Measurements from ENCODE around the gene HNRNPH2.

HNRNPH2 gene

DNA sequence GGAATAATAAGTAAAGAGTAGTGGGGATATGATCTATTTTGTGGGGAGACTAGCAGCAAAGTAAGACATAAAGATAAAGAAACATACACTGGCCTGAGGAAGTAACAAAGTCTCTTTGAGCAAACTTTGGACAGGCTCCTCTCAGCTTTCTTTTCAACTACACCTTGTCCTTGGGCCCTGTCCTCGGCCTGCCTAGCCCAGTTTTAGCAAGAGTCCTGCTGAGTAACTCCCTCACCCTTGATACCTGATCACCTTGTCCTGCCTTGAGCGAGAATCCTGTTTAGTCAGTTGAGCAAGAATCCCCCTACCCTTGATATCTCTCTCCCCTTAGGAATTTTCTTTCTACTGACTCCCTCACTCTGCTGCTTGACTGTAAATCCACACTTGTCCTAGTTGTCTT is 11.5 kb downstream of the HNRNPH2 start:
- peak overlapping the region in 1 of 2 donors; percentile 60 for H3K4me3 ChIP-seq (ENCODE audit: low read depth in 1 of 2, low read length in 2 of 2)
- peaks cover 0 to 3% of the 10 kb centered on the region in 2 donors for H3K36me3 ChIP-seq (ENCODE audit: control insufficient read depth in 1 of 2, insufficient read depth in 2 of 2, low read length in 2 of 2)
- no peaks in the 10 kb centered on the region for H3K27me3 ChIP-seq (ENCODE audit: low read depth, low read length)
- H3K9me3 ChIP-seq (ENCODE audit: control insufficient read depth in 1 of 2, low read length in 2 of 2): no peaks in the 10 kb centered on the region
- H3K27ac ChIP-seq (ENCODE audit: low read length): no peak overlapping the region
- peaks cover 10 to 15% of the 10 kb centered on the region in 2 donors for H3K4me1 ChIP-seq (ENCODE audit: control insufficient read depth in 1 of 2, insufficient read depth in 2 of 2, low read length in 2 of 2)

DNA sequence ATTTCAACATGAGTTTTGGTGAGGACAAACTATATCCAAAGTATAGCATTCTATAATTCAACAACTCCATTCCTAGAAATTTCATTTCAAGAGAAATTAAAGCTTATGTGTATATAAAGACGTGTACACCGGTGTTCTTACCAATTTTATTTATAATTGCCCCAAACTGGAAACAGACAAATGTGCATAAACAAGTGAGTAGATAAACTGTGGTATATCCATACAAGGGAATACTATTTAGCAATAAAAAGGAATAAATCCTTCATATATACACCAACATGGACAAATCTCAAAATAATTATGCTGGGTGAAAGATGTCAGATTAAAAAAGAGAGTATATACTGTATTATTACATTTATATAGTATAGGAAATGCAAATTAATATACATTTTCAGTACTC is 19.9 kb downstream of the HNRNPH2 start:
- Histone ChIP-seq H3K36me3 (ENCODE audit: control insufficient read depth in 1 of 2, insufficient read depth in 2 of 2, low read length in 2 of 2) (peaks cover 0 to 38% of the 10 kb centered on the region in 2 donors), H3K27me3 (ENCODE audit: low read depth, low read length) (no peaks in the 10 kb centered on the region), H3K4me1 (ENCODE audit: control insufficient read depth in 1 of 2, insufficient read depth in 2 of 2, low read length in 2 of 2) (peaks cover 0 to 6% of the 10 kb centered on the region in 2 donors), H3K4me3 (ENCODE audit: low read depth in 1 of 2, low read length in 2 of 2) (no peak overlapping the region), H3K27ac (ENCODE audit: low read length) (no peak overlapping the region), H3K9me3 (ENCODE audit: control insufficient read depth in 1 of 2, low read length in 2 of 2) (no peaks in the 10 kb centered on the region)

DNA sequence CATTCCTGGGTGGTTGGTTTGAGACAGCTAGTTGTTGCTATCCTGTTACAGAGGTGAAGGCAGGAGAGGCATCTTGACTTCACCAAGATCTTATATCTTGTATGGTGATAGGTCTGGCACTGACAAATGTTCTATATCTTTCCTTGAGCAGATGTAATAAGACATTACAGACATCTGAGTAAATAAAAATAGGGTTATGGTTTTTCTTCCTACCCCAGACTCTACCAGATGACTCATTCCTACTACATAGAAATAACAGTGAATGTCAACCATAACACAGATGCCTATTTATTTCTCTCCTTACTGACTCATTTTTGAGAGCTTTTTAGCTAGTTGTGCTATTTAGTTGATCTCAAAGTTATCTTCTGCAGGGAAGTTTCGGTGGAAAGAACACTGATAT is 21.9 kb downstream of the HNRNPH2 start:
- Histone ChIP-seq H3K27ac (ENCODE audit: low read length) (no peak overlapping the region), H3K4me3 (ENCODE audit: low read depth in 1 of 2, low read length in 2 of 2) (no peak overlapping the region), H3K4me1 (ENCODE audit: control insufficient read depth in 1 of 2, insufficient read depth in 2 of 2, low read length in 2 of 2) (peaks cover 0 to 6% of the 10 kb centered on the region in 2 donors), H3K9me3 (ENCODE audit: control insufficient read depth in 1 of 2, low read length in 2 of 2) (no peaks in the 10 kb centered on the region), H3K27me3 (ENCODE audit: low read depth, low read length) (no peaks in the 10 kb centered on the region), H3K36me3 (ENCODE audit: control insufficient read depth in 1 of 2, insufficient read depth in 2 of 2, low read length in 2 of 2) (peaks cover 3 to 31% of the 10 kb centered on the region in 2 donors)

DNA sequence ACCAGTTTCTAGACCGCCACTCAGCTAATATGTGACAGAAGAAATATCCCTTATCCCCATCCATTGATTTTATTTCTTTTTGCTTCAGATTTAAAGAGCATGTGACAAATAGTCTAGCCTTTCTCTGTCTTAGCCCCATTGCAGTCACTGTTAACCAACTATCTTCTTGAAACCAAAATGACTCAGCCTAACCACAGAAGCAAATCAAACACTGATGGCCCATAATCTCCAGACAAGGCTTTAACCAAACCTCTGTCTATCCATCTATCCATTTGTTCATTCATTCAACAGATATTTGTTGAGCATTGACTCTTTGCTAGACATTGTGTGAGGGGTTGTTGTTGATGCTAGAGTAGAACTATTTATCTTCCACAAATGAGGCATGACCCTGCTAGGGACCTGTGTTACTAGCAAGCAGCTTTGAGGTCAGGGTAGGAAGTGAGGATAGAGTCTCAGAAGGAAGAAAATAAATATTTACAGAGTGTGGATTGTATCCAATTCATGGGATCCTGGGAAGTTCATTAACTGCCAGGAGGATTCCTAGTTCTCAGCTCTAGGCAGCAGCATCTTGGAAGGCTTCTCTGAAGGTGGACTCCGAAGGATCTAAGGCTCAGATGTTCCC is 22.5 kb downstream of the HNRNPH2 start:
- Histone ChIP-seq H3K4me3 (ENCODE audit: low read depth in 1 of 2, low read length in 2 of 2) (no peak overlapping the region), H3K9me3 (ENCODE audit: control insufficient read depth in 1 of 2, low read length in 2 of 2) (no peaks in the 10 kb centered on the region), H3K36me3 (ENCODE audit: control insufficient read depth in 1 of 2, insufficient read depth in 2 of 2, low read length in 2 of 2) (peaks cover 3 to 31% of the 10 kb centered on the region in 2 donors), H3K27me3 (ENCODE audit: low read depth, low read length) (no peaks in the 10 kb centered on the region), H3K4me1 (ENCODE audit: control insufficient read depth in 1 of 2, insufficient read depth in 2 of 2, low read length in 2 of 2) (peaks cover 0 to 6% of the 10 kb centered on the region in 2 donors), H3K27ac (ENCODE audit: low read length) (no peak overlapping the region)

DNA sequence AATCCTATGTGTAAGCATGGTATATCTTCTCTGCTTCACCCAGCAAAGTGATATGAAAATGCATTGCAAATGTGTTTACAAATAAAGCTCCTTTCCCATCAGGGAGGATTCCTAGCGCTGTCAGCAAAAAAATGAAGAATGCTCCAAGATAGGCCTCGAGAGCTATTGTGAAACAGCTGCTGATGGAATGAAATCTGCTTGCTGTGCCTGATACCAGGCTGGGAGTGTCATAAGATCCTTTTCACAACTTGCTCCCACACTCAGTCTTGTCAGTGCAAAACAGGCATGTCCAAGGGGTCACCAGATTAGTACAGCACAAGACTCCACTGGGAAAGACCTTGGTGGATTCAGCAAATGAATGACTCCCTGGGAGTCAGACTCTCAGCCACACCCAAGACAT is 34.1 kb downstream of the HNRNPH2 start:
- no peak overlapping the region for H3K4me3 ChIP-seq (ENCODE audit: low read depth in 1 of 2, low read length in 2 of 2)
- no peaks in the 10 kb centered on the region for H3K27me3 ChIP-seq (ENCODE audit: low read depth, low read length)
- H3K4me1 ChIP-seq (ENCODE audit: control insufficient read depth in 1 of 2, insufficient read depth in 2 of 2, low read length in 2 of 2): no peaks in the 10 kb centered on the region
- H3K36me3 ChIP-seq (ENCODE audit: control insufficient read depth in 1 of 2, insufficient read depth in 2 of 2, low read length in 2 of 2): peaks cover 12 to 30% of the 10 kb centered on the region in 2 donors
- H3K9me3 ChIP-seq (ENCODE audit: control insufficient read depth in 1 of 2, low read length in 2 of 2): no peaks in the 10 kb centered on the region
- H3K27ac ChIP-seq (ENCODE audit: low read length): no peak overlapping the region

DNA sequence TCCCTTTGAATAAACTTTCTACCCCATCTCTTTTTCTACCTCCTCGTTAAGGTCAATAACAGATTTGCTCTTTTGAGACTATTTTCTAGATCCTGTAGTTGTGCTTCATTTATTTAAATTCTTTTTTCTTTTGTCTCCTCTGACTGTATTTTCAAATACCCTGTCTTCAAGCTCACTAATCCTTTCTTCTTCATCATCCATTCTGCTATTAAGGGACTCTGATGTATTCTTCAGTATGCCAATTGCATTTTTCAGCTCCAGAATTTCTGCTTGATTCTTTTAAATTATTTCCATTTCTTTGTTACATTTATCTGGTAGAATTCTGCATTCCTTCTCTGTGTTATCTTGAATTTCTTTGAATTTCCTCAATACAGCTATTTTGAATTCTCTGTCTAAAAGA is 41.3 kb downstream of the HNRNPH2 start:
- Histone ChIP-seq H3K36me3 (ENCODE audit: control insufficient read depth in 1 of 2, insufficient read depth in 2 of 2, low read length in 2 of 2) (peaks cover 4 to 7% of the 10 kb centered on the region in 2 donors), H3K9me3 (ENCODE audit: control insufficient read depth in 1 of 2, low read length in 2 of 2) (no peaks in the 10 kb centered on the region), H3K4me3 (ENCODE audit: low read depth in 1 of 2, low read length in 2 of 2) (no peak overlapping the region), H3K27ac (ENCODE audit: low read length) (no peak overlapping the region), H3K27me3 (ENCODE audit: low read depth, low read length) (no peaks in the 10 kb centered on the region), H3K4me1 (ENCODE audit: control insufficient read depth in 1 of 2, insufficient read depth in 2 of 2, low read length in 2 of 2) (peaks cover 0 to 11% of the 10 kb centered on the region in 2 donors)

DNA sequence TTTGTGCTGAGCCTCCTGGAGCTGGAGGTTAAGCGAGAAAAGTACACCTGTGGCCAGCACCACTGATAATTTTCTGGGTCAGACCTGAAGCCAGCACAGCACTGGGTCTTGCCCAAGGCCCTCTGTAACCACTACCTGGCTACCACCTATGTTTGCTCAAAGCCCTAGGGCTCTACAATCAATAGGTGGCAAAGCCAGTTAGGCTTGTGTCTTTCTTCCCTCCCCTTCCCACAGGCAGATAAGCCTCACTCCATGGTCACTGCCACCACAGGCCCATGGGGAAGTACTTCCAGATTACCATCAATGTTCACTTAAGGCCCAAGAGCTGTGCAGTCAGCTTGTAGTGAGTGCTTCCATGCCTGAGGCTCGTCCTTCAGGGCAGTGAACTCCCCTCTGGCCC is 42.1 kb downstream of the HNRNPH2 start:
- H3K27me3 ChIP-seq (ENCODE audit: low read depth, low read length): no peaks in the 10 kb centered on the region
- no peak overlapping the region for H3K27ac ChIP-seq (ENCODE audit: low read length)
- peaks cover 4% of the 10 kb centered on the region in 2 donors for H3K36me3 ChIP-seq (ENCODE audit: control insufficient read depth in 1 of 2, insufficient read depth in 2 of 2, low read length in 2 of 2)
- peaks cover 0 to 11% of the 10 kb centered on the region in 2 donors for H3K4me1 ChIP-seq (ENCODE audit: control insufficient read depth in 1 of 2, insufficient read depth in 2 of 2, low read length in 2 of 2)
- H3K4me3 ChIP-seq (ENCODE audit: low read depth in 1 of 2, low read length in 2 of 2): no peak overlapping the region
- no peaks in the 10 kb centered on the region for H3K9me3 ChIP-seq (ENCODE audit: control insufficient read depth in 1 of 2, low read length in 2 of 2)

DNA sequence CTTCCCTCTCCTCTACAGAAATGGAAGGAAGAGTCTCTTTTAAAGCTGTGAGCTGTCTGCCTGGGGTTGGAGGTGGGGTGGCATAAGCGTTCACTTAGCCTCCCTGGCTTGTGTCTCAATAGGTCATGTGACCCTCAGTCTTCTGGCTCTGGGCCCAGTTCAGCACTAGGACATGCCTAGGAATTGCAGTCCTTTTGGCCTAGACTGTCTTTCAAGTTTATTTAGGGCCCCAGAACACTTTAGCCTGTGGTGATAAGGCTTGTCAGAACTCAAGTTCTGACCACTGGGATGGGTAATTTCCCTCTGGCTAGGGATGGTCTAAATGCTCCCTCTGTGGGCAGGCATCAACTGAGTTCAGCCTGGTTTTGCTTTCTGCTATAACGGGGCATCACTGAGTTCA is 42.9 kb downstream of the HNRNPH2 start:
- no peak overlapping the region for H3K4me3 ChIP-seq (ENCODE audit: low read depth in 1 of 2, low read length in 2 of 2)
- peaks cover 0 to 4% of the 10 kb centered on the region in 2 donors for H3K36me3 ChIP-seq (ENCODE audit: control insufficient read depth in 1 of 2, insufficient read depth in 2 of 2, low read length in 2 of 2)
- no peak overlapping the region for H3K27ac ChIP-seq (ENCODE audit: low read length)
- peaks cover 0 to 11% of the 10 kb centered on the region in 2 donors for H3K4me1 ChIP-seq (ENCODE audit: control insufficient read depth in 1 of 2, insufficient read depth in 2 of 2, low read length in 2 of 2)
- H3K27me3 ChIP-seq (ENCODE audit: low read depth, low read length): no peaks in the 10 kb centered on the region
- no peaks in the 10 kb centered on the region for H3K9me3 ChIP-seq (ENCODE audit: control insufficient read depth in 1 of 2, low read length in 2 of 2)

DNA sequence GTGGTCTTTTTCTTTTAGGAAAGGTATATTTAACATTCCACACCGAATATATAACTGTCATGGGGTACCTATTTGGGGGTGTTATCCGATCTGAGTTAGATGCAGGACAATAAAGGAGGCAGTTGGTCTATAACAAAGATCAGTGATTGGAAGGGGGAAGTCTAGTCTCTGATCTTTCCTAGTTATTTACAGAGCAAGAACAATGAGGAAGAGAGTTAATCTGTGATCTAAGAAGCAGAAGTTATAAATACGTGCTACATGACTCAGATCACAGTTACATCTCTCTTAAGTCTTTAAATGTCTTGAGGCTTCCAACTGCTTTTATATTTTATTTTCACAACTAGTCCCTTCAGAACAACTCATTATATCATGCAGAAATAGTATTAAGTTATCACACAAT is 44.0 kb downstream of the HNRNPH2 start:
- no peak overlapping the region for H3K27ac ChIP-seq (ENCODE audit: low read length)
- peaks cover 0 to 11% of the 10 kb centered on the region in 2 donors for H3K4me1 ChIP-seq (ENCODE audit: control insufficient read depth in 1 of 2, insufficient read depth in 2 of 2, low read length in 2 of 2)
- H3K27me3 ChIP-seq (ENCODE audit: low read depth, low read length): no peaks in the 10 kb centered on the region
- no peaks in the 10 kb centered on the region for H3K36me3 ChIP-seq (ENCODE audit: control insufficient read depth in 1 of 2, insufficient read depth in 2 of 2, low read length in 2 of 2)
- no peaks in the 10 kb centered on the region for H3K9me3 ChIP-seq (ENCODE audit: control insufficient read depth in 1 of 2, low read length in 2 of 2)
- no peak overlapping the region for H3K4me3 ChIP-seq (ENCODE audit: low read depth in 1 of 2, low read length in 2 of 2)

DNA sequence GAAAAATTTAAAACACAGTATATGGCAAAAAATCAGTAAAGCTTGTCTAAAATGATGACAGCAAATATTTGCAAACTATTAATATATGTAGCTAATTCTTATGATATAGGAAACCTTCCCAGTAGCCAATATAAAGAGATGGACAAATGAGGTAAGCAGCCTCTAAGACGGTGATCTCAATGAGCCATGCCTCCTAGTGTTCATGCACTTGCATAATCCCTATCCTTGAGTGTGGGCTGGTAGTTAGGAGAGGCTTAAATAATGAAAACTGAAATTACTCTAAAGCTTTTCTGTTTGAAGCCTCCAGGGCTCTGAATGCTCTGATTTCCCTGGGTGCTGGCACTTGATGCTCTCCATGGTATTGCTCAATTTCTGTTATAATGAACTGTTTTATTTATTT is 52.6 kb downstream of the HNRNPH2 start:
- no peak overlapping the region for H3K4me3 ChIP-seq (ENCODE audit: low read depth in 1 of 2, low read length in 2 of 2)
- no peaks in the 10 kb centered on the region for H3K9me3 ChIP-seq (ENCODE audit: control insufficient read depth in 1 of 2, low read length in 2 of 2)
- H3K36me3 ChIP-seq (ENCODE audit: control insufficient read depth in 1 of 2, insufficient read depth in 2 of 2, low read length in 2 of 2): no peaks in the 10 kb centered on the region
- H3K27me3 ChIP-seq (ENCODE audit: low read depth, low read length): no peaks in the 10 kb centered on the region
- H3K4me1 ChIP-seq (ENCODE audit: control insufficient read depth in 1 of 2, insufficient read depth in 2 of 2, low read length in 2 of 2): no peaks in the 10 kb centered on the region
- H3K27ac ChIP-seq (ENCODE audit: low read length): no peak overlapping the region

DNA sequence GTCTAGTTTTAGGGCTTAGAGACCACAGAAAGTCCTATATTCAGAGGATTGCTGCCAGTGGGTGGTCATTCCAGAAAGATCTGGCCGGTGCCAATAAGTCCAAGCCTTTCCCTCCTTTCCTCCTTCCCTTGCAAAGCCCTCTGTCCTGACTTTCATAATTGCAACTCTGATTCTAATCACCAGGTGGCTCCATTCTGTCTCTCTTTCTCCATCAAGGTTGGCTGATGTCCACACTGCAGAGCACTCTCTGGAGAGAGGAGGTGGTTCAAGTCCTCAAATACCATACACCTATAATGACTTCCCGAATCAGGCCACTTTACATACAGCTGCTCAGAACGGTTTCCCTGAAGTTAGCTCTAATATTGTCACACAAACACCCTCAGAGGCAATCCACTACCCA is 54.9 kb downstream of the HNRNPH2 start:
- no peaks in the 10 kb centered on the region for H3K9me3 ChIP-seq (ENCODE audit: control insufficient read depth in 1 of 2, low read length in 2 of 2)
- H3K4me3 ChIP-seq (ENCODE audit: low read depth in 1 of 2, low read length in 2 of 2): no peak overlapping the region
- no peaks in the 10 kb centered on the region for H3K36me3 ChIP-seq (ENCODE audit: control insufficient read depth in 1 of 2, insufficient read depth in 2 of 2, low read length in 2 of 2)
- H3K4me1 ChIP-seq (ENCODE audit: control insufficient read depth in 1 of 2, insufficient read depth in 2 of 2, low read length in 2 of 2): no peaks in the 10 kb centered on the region
- H3K27me3 ChIP-seq (ENCODE audit: low read depth, low read length): no peaks in the 10 kb centered on the region
- H3K27ac ChIP-seq (ENCODE audit: low read length): no peak overlapping the region
